HG03460 (cell line): ENCODE data around the gene ZNF385B.
A peak's percentile ranks its signal among the peaks of the same experiment; 100 is the strongest.

Experiments
- ATAC-seq: cut with Tn5 transposase; IDR thresholded peaks from one replicate; pipeline ENCODE4 v1.9.1; 2021; ENCODE audit not compliant: unreplicated experiment

ZNF385B gene

DNA sequence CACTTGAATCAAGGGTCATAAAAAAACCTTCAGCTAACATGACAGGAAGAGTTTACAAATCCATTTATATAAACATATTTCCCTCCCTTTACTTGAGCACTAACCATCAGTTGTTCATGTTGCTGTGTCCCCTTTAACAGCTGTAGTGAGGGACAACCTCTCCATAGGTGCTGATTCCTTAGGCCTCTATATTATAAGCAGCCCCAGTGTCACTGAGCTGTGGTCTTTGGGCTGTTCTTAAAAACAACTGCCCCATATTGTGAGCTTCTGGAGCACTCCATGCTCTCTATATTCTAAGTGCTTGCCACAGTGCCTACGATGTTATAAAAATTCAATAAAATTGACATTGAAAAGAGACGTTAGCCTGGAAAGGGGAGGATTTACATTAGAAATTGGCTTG lies 175.3 kb downstream of the ZNF385B start:
- ATAC-seq, result no peak

DNA sequence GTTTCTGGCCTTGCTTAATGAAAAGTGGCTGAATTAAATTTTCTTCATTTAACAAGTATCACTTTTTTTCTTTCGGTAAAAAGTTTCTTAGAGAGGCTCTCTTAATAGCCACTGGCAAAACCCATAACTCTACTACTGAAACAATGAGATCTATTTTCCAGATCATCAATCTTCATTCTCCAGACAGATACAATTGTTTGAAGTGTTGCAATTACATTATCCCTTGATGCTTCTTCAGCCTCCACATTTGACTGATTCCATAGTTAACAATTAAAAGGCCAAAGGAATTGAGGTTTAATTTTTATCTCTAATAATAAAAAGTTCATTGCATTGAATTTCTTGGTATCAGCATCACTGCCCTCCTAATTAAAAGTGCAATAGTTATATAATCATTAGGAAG lies 176.3 kb downstream of the ZNF385B start:
- no peak for ATAC-seq

DNA sequence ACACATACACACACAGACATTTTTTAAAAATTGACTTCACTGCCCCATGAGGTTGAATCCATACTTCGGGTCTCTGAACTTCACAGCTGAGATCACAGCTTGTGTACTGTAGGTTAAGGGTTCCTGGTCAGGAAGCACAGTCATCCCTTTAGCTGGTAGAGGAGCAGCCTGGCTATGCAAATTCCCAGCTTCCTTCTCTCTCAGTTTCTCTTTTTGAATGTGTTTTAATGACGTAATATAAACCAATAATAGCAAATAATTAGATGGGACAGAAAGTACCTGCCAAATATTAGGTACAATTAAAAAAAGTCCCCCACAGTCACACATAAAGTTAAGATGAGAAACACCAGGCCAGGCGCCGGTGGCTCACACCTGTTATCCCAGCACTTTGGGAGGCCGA lies 178.7 kb downstream of the ZNF385B start:
- peak; percentile 44 for ATAC-seq

DNA sequence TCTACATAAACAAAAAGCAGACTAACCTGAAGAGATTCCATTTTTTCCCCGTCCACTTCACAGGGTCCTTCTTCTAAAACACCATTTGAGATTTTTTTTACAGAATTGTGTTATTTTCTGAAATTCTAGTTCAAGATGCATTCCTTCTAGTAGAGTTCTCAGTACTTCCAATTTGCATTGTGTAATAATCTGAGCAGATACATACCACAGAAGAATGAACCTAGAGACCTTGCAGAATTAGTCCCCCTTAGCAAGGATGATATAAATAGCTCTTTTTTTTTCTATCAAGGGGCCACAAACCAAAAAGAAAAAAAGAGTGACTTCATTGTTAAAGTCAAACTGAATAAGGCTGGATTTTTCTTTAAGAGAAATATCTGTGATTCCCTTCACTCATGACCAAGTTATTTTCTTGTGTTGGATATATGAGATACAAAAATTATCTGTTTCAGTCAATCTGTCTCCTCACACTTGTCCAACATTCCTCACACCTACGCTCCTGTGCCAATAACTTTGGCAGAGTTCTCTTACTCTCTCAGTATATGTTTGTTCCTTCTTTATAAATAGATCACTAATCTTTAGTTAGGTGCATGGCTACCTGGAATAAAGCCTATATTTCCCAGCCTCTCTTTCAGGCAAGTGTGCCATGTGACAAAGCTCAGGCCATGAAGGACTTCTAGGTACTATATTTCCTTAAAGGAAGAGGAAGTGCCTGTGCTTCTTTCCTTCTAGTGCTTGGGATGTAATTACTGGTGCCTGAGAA lies 183.5 kb downstream of the ZNF385B start:
- no peak for ATAC-seq

DNA sequence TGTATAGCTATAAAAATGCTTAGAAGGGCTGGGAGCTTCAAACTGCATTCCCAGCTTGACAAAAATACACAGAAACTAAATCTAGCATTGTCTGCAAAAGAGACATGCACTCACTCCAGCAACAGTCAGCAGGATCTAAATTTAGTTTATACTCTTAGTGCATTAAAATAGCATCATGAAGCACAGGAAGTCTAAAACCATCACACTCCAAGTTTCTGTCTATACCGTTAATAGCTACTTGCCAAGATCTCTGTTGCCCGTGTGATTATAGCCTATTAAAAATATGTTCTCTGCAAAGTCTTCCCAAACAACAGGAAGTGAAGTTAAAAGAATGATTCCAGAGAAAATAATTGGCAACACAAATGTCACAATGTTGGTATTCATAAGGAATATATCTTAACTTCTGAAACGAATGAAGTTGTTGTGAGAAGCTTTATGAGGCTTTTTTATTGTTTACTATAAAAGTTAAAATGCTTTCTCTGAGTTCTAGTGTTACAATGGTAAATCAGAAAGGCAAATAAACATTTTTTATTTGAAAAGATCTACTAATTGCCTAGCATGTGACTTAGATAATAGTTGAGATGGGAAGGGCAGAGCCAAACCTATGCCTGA lies 184.2 kb downstream of the ZNF385B start:
- no peak for ATAC-seq

DNA sequence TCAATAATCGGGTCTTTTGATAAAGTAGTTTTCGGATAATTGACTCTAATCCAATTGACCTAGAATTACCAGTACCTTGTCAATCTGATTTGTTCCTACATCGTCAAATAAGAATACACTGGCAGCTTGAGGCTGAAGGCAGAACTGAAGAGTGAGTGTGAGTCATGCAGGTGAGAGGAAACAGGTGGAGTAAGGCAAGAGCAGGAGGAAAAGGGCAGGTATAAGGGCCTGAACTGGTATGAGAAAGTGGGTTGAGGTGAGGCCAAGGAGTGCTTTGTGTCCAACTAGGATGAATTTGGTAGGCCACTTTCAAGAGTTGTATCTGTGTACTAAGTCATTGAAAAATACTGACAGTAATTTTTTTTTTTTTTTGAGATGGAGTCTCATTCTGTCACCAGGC lies 186.0 kb downstream of the ZNF385B start:
- ATAC-seq, result no peak

DNA sequence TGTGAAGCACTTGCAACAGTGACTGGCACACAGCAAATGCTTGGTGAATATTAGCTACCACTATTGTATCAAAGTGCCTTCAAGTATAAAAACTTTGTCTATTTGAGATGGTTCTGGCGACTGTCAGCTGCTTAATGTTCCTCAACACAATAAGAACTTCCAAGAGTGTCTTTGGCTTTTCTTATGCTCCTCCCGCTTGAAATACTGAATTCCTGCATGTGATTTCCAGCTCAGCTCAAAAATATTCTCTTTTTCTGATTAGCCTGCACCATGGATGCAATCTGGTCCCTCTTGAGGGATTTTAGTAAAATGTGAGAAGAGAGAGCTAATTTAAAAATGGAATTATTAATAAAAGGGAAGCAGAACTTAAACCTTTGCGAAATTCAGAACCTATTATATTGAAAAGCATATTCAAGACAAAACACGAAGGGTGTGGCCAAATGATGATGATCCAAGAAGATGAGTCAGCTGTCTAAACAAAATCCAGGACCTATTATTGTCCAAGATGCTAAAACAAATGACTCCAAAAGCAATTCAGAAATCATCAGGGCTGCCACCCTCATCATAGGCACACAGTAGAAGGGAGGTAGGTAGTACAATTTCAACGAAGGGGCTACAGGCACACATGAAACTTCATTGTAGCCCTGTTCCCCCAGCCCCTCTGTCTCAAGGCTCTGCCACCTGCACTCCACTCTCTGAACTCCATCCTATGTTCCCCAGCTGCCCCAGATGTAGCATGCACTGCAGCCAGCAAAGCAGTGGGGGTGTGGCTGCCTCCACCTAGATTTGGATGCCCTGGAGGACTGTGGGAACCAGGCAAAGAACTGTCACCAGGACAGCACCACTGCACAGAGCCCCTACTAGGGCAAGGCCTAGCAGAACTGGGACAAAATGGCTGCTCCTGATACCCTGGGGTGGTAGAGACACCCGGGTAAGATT lies 190.1 kb downstream of the ZNF385B start:
- no peak for ATAC-seq

DNA sequence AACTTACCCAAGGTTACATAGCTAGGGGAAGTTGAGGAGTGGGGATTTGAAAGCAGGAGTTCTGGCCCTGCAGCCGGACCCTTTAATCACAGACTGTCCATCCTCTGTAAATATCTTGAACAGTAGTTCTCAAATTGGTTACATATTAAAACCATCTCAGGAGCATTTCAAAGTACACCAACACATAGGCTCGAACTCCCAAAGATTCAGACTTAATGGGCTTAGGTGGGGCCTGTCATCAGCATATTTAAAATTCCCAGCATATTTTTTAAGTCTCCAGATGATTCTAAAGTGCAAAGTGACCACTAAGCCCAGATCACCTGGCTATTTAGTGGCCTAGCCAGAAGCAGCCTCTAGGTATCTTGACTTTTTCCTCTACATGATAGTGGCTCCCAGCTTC lies 192.2 kb downstream of the ZNF385B start:
- ATAC-seq, result no peak

DNA sequence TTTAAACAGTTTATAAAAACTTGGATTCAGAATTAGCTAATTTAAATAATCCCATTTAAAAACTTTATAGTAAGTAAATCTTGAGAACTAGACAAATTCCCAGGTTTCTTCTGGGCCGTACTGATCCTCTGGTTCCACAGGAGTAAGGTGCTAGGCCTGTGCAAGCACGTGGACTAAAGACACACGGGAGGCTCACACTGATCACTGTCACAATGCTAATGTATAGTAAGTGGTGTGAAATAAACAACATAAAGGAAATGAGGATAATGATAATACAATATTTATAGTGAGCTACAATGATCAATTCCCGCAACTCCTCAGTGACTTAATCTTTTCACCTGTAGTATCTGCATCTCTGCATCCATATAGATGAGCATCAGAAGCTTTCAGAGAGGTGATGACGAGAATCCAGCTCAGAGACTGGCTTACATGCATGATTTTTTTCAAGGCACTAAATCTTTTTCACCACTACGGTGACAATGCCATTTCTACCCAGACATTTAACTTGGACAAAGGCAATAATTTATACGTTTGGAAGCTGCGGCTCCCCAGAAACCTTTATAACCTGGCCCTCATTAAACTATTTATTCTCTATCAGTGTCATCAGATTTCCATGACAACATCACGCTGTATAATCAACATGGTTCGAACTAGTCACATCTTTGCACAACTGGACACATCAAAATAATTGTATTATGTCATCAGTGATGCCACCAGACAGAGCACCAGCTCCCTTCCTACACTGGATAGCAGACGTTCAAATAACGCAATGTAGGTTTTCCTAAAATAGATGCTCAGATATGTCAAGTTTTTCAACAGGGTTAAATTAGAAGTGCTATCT lies 196.2 kb downstream of the ZNF385B start:
- no peak for ATAC-seq

DNA sequence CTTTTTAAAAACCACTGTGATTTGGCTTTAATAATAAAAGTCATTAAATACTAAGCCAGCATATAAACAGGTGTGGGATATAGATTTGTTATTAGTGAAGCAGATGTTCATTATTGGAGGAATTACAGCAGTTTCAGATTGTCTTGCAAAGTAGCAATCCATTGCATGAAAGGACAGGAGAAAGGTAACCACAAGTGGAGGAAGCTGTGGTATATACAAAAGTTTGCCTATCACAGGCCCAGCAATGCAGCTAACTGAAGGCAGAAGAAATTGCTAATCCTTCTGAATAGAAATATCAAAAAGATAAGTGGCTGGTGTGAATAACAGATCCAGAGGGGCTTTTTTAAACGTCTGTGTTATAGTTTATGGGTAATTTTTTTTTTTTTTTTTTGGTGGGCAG lies 199.4 kb downstream of the ZNF385B start:
- ATAC-seq, result no peak

DNA sequence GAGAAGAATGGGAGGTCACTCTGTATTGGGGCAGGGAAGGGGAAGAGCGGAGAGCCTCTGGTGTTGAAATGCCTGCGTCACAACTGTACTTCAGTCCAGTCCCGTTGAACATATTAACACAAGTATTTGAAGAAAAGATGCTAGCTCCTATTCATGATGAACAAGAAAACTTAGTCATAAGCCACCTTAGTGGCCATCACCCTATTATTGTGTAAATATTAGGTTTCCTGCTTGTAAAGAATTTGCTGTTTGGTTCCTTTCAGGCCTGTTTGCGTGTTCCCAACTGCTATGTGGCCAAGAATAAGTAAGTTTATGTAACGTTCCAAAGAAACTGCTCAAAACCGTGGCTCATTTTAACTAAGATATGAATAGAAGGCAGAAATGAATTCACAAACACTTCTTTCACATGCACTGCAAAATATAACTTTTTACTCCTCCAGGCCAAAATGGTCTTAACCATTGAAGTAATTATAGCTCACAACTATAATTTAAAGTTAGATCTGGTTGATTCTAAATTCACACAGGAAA lies 204.3 kb downstream of the ZNF385B start:
- no peak for ATAC-seq

DNA sequence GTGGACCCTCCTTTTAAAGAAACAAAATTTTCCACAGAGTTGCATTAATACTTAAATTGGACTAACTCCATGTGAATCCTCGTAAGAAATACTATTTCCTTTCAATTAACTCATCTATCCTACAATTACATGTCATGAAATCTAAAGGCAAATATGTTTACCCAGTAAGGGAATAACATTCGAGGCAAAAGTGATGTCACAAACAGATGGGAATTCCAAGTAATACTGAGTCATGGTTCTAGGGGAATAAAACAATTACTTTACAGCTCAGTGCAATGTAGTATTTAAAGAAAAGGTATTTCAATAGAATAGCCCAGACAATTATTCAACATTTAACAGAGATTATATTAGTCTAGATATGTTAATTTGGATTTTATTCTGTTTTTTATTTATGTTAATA lies 205.8 kb downstream of the ZNF385B start:
- no peak for ATAC-seq

DNA sequence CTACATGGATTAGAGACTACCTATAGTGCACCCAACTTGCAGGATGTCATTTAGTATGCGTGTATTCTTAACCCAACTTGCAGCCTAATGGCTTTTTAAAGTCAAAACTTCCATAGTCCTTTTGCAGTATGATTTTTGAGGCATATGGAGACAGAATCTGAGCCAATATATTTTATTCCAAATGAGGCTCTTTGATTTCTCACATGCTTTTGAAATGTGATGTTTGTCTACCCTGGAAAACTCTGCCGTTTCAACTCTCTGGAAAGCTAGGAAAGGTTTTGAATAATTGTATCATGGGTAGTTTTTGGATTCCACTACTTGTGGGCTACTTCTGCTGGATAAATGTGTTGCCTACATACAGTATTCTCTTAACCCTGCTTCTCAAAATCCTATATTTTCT lies 206.6 kb downstream of the ZNF385B start:
- no peak for ATAC-seq

DNA sequence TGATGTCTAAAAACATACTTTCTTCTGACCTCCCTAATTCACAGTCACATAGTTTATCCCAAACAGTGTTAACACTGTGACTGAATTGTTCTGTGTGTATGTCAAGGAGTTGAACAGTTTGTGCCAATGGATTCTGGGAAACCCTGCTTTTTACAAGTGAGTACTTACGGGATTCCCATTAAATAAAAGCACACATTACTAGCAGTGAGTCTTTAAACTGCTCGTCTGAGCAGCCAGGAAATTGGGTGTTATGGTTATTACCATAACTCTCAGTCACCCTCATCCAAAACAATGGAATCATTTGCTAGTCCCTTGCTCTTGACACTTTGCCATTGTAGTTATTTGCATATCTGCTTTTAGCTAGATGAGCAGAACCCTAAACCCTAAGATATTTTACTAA lies 209.1 kb downstream of the ZNF385B start:
- ATAC-seq, result no peak

DNA sequence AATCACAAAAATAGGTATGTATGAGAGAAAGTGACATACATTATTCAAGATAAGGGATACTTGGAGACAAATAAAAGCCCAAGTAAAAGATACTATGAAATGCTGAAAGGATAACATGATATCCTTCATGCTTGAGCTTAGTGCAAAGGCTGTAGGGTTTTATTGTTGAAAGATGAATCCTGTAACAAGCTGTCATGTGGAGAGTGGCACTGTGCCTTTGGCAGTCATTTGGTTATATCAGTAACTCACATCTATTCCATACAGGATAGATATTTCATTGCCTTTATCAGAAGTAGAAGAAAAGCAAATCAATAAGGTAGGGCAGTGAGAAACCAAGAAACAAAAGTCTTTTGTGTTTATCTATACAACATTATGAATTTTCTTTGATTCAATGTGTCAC lies 211.0 kb downstream of the ZNF385B start:
- no peak for ATAC-seq

DNA sequence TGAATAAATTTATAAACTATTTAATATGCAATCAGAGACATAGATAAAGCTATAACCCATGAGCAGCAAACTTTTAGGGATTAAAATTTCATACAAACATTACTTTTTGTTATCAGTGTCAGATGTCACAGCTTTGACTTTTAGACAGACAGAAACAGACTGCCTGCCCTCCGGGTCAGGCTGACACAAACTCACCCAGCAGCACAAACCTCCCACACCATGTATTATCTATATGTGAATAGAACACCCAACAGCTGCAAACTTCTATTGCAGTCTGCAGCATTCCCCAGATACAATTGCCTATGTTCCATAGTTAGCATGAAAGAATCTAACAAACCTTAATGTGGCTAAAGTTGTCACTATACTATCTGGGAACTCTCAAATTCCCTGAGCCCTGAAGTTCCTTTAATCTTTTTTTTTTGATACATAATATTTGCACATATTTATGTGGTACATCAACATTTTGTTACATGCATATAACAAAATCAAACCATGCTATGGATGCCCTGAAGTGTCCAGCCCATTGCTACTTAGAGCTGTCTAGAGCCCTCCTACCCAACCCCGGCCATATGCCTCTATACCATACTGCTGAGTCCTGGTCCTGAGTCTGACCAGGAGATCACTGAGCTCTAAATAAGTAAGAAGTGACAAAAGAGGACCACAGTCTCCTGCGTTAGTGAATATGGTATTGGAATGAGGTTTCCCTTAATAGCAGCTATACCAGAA lies 214.4 kb downstream of the ZNF385B start:
- no peak for ATAC-seq

DNA sequence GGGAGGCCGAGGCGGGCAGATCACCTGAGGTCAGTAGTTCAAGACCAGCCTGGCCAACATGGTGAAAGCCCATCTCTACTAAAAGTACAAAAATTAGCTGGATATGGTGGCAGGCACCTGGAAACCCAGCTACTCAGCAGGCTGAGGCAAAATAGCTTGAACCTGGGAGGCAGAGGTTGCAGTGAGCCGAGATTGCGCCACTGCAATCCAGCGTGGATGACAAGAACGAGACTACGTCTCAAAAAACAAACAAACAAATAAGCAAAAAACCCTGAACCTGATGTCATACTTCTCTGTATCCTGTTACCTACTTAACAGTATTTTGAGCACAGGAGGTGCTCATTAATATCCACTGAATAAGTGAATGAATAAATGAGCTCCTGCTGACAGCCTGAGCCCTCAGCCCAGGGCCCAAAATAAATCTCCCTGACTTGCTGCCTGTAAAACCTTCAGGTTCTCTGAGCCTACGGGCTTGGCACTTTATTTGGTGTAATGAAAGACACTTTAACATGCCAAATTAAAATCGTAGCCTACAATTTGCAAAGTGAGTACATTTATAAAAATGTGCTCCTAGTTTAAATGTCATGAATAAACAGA lies 215.1 kb downstream of the ZNF385B start:
- ATAC-seq, result no peak

DNA sequence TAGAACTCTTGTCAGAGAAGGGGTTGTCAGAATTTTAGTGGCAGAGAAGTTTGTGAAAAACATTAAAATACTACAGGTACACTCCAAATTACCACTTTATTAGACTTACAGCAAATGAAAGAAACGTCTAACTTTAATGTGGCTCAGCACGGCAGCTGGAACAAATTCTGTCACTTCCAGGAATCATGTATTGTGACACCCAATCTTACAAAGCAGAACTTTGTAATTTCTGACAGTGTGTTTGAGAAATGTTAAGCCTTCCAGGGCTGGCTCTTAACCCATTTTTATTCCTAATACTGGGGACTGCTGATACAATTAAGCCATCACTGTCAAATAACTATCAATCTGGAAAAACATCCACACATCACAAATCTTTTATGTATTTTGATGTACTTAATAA lies 216.4 kb downstream of the ZNF385B start:
- ATAC-seq, result no peak

DNA sequence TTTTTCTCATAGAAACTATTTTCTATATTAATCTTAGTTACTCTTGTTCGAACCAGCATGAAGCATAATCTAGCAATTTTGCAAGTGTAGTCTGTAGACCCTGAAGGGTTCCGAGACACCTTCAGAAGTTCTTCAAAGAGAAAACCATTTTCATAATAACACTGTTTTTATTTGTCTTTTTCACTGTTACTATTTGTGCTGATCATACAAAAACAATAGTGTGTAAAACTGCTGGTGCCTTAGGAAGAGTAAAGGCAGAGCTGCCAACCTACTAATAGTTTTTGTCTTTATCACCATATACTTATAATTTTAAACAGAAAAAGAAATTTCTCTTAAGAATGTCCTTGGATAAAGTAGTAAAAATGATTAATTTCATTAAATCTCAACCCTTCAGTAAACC lies 218.9 kb downstream of the ZNF385B start:
- ATAC-seq, result no peak

DNA sequence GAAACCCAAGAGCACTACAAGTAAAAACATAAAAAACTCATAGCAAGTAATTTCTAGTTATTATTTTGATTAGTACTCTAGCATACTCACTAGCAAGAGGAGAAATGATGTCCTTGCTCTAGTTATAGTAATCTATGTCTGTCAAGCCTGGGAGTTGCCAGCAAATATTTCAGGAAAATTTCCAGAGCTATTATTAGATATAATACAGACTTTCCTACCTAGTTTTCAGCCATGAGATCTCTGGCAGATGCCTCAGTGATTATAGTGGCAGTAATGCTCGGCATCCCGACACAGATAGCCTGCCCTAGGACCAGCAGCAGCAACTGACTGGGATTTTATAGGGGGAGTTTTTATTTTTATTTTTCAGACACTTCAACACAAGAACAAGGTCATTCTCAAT lies 224.4 kb downstream of the ZNF385B start:
- ATAC-seq, result no peak
